K562 (cell line): ENCODE measurements around the gene ST14. TPM values are rescaled to one million over a fixed set of nuclear protein-coding genes. Genes with fewer than 3 reads are reported as not detected.

Experiments
- ATAC-seq: fragments of 200-7000 bp; cut with Tn5 transposase; 3 replicates; pipeline ENCODE4 v1.9.1; 2020; ENCODE audit warnings: moderate library complexity
- BruUV-seq: library from RNA; stranded (reverse); fragments of 400-500 nt; replicated peaks from 2 replicates; lab custom pipeline; 2021; lab: Mats Ljungman, UMichigan
- CTCF ChIA-PET: fragments of 300-600 bp; formaldehyde crosslinking; extraction: SDS; loops from one replicate; lab custom pipeline; 2021; ENCODE audit warnings: low intra/inter-chr PET ratio; lab: Yijun Ruan, JAX
- POLR2A ChIA-PET: fragments of 300-600, 350-650 bp; sonication (Branson Sonifier 250); formaldehyde crosslinking; extraction: SDS; loops from one replicate; lab custom pipeline; 2021; ENCODE audit warnings: antibody characterized with exemption, inconsistent platforms; lab: Yijun Ruan, JAX
- DNase-seq, 4 experiments: peaks; one replicate each; pipeline versions ENCODE4 v3.0.0 to v3.0.0-alpha.2; 2011 to 2018; ENCODE audit warnings: low spot score in 3 of 4, mixed read lengths in 3 of 4; ENCODE audit errors: extremely low read depth in 1 of 4
- FAIRE-seq: peaks from 2 replicates; lab custom pipeline; 2011; peaks lifted over from hg19 to GRCh38; lab: Jason Lieb, UNC
- H2AFZ ChIP-seq: 2 replicates; pipeline ENCODE4 v1.6.0; 2011; ENCODE audit warnings: low read depth, low read length, control low read depth, inconsistent platforms
- H3K27ac ChIP-seq: fragments of 200-600 bp; 3 replicates; pipeline ENCODE4 v1.8.0; 2011; ENCODE audit warnings: low read depth, mild to moderate bottlenecking, control low read depth, inconsistent platforms, low read length, moderate library complexity, mixed read lengths; ENCODE audit errors: extremely low read depth
- H3K27me3 ChIP-seq, 2 experiments: fragments of 300-600 bp in 1 of 2; 2 replicates in 1 of 2; 3 replicates in 1 of 2; pipeline versions ENCODE4 v1.6.0 to v1.8.0; 2011; ENCODE audit warnings: inconsistent platforms in 2 of 2, low read length in 2 of 2, mild to moderate bottlenecking in 1 of 2, mixed read lengths in 1 of 2, moderate library complexity in 1 of 2; ENCODE audit not compliant: control insufficient read depth in 2 of 2, insufficient read depth in 2 of 2
- H3K36me3 ChIP-seq: fragments of 300-600 bp; 3 replicates; pipeline ENCODE4 v1.8.0; 2011; ENCODE audit warnings: mild to moderate bottlenecking, low read length, inconsistent platforms; ENCODE audit not compliant: control insufficient read depth, insufficient read depth
- H3K4me1 ChIP-seq, 2 experiments: fragments of 200-600 bp in 1 of 2; replicated peaks in 1 of 2; 2 replicates in 1 of 2; 3 replicates in 1 of 2; pipeline versions ENCODE4 v1.5.1 to v1.8.0; 2011; ENCODE audit warnings: inconsistent platforms in 2 of 2, low read length in 2 of 2, mild to moderate bottlenecking in 1 of 2, mixed read lengths in 1 of 2, moderate library complexity in 1 of 2; ENCODE audit not compliant: control insufficient read depth in 2 of 2, insufficient read depth in 2 of 2
- H3K4me2 ChIP-seq: 2 replicates; pipeline ENCODE4 v1.6.1; 2011; ENCODE audit warnings: low read length, control low read depth, inconsistent platforms, mixed read lengths; ENCODE audit not compliant: insufficient read depth
- H3K4me3 ChIP-seq: fragments of 200-600 bp; sonication (generic), shearing (Covaris generic); 2 replicates; pipeline ENCODE4 v1.5.1; 2016; ENCODE audit warnings: control low read depth, inconsistent platforms
- H3K79me2 ChIP-seq: fragments of 200-600 bp; 3 replicates; pipeline ENCODE4 v1.8.0; 2011; ENCODE audit warnings: low read length, inconsistent platforms; ENCODE audit not compliant: control insufficient read depth, insufficient read depth
- H3K9ac ChIP-seq, 2 experiments: 2 replicates each; pipeline versions ENCODE4 v1.6.0 to v1.6.1; 2011; ENCODE audit warnings: low read depth in 2 of 2, low read length in 2 of 2, control low read depth in 1 of 2, inconsistent platforms in 1 of 2, mild to moderate bottlenecking in 1 of 2, mixed read lengths in 1 of 2; ENCODE audit not compliant: insufficient read depth in 1 of 2
- H3K9me1 ChIP-seq: one replicate; pipeline ENCODE4 v1.6.0; 2011; ENCODE audit warnings: inconsistent platforms, mild to moderate bottlenecking, low read length, moderate library complexity; ENCODE audit not compliant: control insufficient read depth, insufficient read depth
- H3K9me3 ChIP-seq: replicated peaks from 2 replicates; pipeline ENCODE4 v1.5.1; 2011; ENCODE audit warnings: low read depth, low read length, inconsistent platforms; ENCODE audit not compliant: control insufficient read depth, insufficient read depth
- H4K20me1 ChIP-seq: replicated peaks from 2 replicates; pipeline ENCODE4 v1.6.1; 2011; ENCODE audit warnings: low read length, inconsistent platforms, mixed read lengths; ENCODE audit not compliant: control insufficient read depth, insufficient read depth
- NFIC ChIP-seq: fragments of 450-650 bp; IDR thresholded peaks from 2 replicates; pipeline ENCODE4 v1.6.1; 2017; ENCODE audit warnings: mild to moderate bottlenecking, inconsistent platforms
- ZNF785 ChIP-seq: fragments of 250-450 bp; sonication (Bioruptor Pico); IDR thresholded peaks from 2 replicates; pipeline ENCODE4 v1.4.0; 2020; ENCODE audit warnings: mild to moderate bottlenecking
- WGBS: fragments of 100-300 bp; shearing (Covaris generic); methylation state at CpG from one replicate; pipeline ENCODE4 v1.1.6; 2016; ENCODE audit warnings: low coverage, mixed read lengths; ENCODE audit not compliant: insufficient coverage; ENCODE audit errors: missing lambda C conversion rate; 5-methylcytosine and 5-hydroxymethylcytosine counted together
- in situ Hi-C: fragments of 300-500 bp; cut with MboI; formaldehyde crosslinking; loops from 4 replicates; pipeline ENCODE4 v1.15.0; 2018; ENCODE audit warnings: inconsistent platforms, mixed read lengths
- intact Hi-C: fragments of 100-400 bp; cut with micrococcal nuclease; formaldehyde crosslinking; loops from 2 replicates; pipeline ENCODE4 v1.14.2; 2022
- polyA plus RNA-seq, 8 experiments: library from polyadenylated mRNA; depleted of rRNA in 4 of 8; stranded (reverse) in 5 of 8; unstranded in 3 of 8; fragments of >200 nt; fragmentation: Nextera tagmentation in 2 of 8; fragmentation: Illumina TruSeq in 1 of 8; extraction: Ambion mirVana in 2 of 8; extraction: Trizol in 1 of 8; gene quantifications; 2 replicates each; pipeline versions ENCODE4 v1.2.1 to v1.2.3, GENCODE V29; 2011 to 2014; ENCODE audit warnings: inconsistent platforms in 1 of 8, missing spikeins in 1 of 8
- total RNA-seq, 7 experiments: library from RNA; depleted of rRNA in 6 of 7; stranded (reverse); fragments of >200 nt in 6 of 7; fragmentation: Illumina TruSeq in 2 of 7; extraction: Trizol in 2 of 7; gene quantifications; 2 replicates each; pipeline versions ENCODE4 v1.2.1 to v1.2.3, GENCODE V29; 2011 to 2021; ENCODE audit warnings: low replicate concordance in 1 of 7
- TF ChIP-seq, protein P1 (sequence below): fragments of 450-650 bp; IDR thresholded peaks from 2 replicates; pipeline ENCODE4 v1.6.1; 2018; ENCODE audit not compliant: partially characterized antibody

ST14 gene
- total and polyA plus RNA-seq, 9 of the 15 experiments (the other 6 are each of a cell fraction or from before 2014, with no cell fraction given) = 0.08 to 0.20 TPM; not detected in 7

DNA sequence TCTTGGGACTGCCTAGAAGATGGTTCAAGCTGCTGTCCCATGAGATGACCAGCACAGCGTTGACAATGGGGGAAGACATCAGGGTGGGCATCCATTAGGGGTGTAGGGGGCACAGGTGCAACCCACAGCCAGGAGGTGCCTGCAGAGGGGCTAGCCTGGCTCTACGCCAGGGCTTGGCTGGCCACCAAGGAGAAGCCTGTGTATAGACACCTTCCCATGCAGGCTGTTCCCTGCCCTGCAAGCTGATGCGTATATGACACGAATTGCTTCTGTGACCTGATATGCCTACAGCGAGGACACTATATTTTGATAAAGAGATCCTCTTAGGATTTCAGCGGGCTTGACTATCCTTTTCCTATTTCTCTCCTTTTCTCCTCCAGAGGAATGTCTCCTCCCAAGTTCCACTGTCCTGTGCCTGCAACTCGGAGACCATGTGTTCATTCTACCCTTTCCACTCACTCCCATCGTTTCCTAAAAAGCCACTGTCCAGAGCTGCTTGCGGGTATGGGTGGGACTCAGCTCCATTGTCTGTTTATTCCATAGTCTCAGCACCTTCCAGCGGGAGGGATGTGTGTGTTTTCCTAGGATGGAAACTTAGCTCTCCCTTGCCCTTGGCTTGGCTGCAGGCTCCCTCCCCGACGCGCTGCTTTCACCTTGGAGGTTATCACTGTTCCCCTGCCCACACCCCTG is 56.1 kb downstream of the ST14 start:
- FAIRE-seq (no peak), ATAC-seq (no peak), DNase-seq (no peak)
- ChIA-PET CTCF (no interaction called here), POLR2A (no interaction called here)
- Histone ChIP-seq H3K4me3 (no peak overlapping the region), H3K9ac (no peak overlapping the region), H3K4me1 (peaks cover 0 to 8% of the 10 kb centered on the region in 2 experiments; a peak in 1 of 5 replicates), H3K27ac (no peak overlapping the region), H3K79me2 (no peaks in the 10 kb centered on the region), H3K9me3 (no peaks in the 10 kb centered on the region), H2AFZ (no peak overlapping the region), H4K20me1 (peaks cover 11% of the 10 kb centered on the region), H3K9me1 (no peaks in the 10 kb centered on the region), H3K4me2 (no peak overlapping the region), H3K36me3 (no peaks in the 10 kb centered on the region), H3K27me3 (peaks cover 30 to 87% of the 10 kb centered on the region in 2 experiments; a peak in 4 of 5 replicates)
- intact Hi-C loops = no loop called here
- TF ChIP-seq ZNF785 (CRISPR knock-in tag) (no peak), NFIC (0 out of 2 replicates have a peak, but pooled peaks have one; percentile 17)
- 2% methylated on average over 13 of the region's 13 CpGs for WGBS
- in situ Hi-C loops = loop anchor here (10.0 kb wide), 1 partner anchor 209 kb away; the partner anchor contains the start of gene ADAMTS8
- no TSS peak for BruUV-seq

DNA sequence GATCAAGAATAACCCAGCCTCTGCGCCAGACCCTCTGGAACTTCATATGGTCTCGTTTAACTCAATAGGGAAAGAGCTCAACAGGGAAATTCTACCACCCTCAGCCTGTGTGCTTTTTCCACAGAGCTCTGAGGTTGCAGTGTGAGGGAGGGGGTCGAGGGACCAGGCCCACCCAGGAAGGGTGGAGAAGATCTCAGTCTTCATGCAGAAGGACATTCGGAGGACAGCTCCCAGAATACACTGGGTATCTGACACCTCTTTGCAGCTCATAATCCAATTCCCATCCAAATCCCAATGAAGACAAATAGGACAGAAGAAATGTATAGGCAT is 56.6 kb downstream of the ST14 start:
- Histone ChIP-seq H3K27me3 (peaks cover 33 to 89% of the 10 kb centered on the region in 2 experiments; a peak in 4 of 5 replicates), H3K4me2 (no peak overlapping the region), H3K9ac (no peak overlapping the region), H3K9me3 (no peaks in the 10 kb centered on the region), H3K4me3 (no peak overlapping the region), H3K36me3 (no peaks in the 10 kb centered on the region), H4K20me1 (peaks cover 10% of the 10 kb centered on the region), H3K27ac (no peak overlapping the region), H3K79me2 (no peaks in the 10 kb centered on the region), H2AFZ (no peak overlapping the region), H3K9me1 (no peaks in the 10 kb centered on the region), H3K4me1 (peaks cover 0 to 8% of the 10 kb centered on the region in 2 experiments; a peak in 1 of 5 replicates)
- BruUV-seq = no TSS peak
- CTCF ChIA-PET = no interaction called here
- POLR2A ChIA-PET = no interaction called here
- in situ Hi-C loops (loop anchor here (10.0 kb wide), 1 partner anchor 209 kb away; the partner anchor contains the start of gene ADAMTS8), intact Hi-C loops (no loop called here)
- 0% methylated on average over 4 of the region's 4 CpGs for WGBS
- no peak for FAIRE-seq
- no peak for DNase-seq
- no peak for ATAC-seq
- TF ChIP-seq, protein P1, sequence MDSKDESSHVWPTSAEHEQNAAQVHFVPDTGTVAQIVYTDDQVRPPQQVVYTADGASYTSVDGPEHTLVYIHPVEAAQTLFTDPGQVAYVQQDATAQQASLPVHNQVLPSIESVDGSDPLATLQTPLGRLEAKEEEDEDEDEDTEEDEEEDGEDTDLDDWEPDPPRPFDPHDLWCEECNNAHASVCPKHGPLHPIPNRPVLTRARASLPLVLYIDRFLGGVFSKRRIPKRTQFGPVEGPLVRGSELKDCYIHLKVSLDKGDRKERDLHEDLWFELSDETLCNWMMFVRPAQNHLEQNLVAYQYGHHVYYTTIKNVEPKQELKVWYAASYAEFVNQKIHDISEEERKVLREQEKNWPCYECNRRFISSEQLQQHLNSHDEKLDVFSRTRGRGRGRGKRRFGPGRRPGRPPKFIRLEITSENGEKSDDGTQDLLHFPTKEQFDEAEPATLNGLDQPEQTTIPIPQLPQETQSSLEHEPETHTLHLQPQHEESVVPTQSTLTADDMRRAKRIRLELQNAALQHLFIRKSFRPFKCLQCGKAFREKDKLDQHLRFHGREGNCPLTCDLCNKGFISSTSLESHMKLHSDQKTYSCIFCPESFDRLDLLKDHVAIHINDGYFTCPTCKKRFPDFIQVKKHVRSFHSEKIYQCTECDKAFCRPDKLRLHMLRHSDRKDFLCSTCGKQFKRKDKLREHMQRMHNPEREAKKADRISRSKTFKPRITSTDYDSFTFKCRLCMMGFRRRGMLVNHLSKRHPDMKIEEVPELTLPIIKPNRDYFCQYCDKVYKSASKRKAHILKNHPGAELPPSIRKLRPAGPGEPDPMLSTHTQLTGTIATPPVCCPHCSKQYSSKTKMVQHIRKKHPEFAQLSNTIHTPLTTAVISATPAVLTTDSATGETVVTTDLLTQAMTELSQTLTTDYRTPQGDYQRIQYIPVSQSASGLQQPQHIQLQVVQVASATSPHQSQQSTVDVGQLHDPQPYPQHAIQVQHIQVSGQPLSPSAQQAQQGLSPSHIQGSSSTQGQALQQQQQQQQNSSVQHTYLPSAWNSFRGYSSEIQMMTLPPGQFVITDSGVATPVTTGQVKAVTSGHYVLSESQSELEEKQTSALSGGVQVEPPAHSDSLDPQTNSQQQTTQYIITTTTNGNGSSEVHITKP = no peak
